SH-SY5Y (cell line): ENCODE measurements around the gene LPIN3.

Source experiments
- GATA2 ChIP-seq: IDR thresholded peaks from 2 replicates; pipeline ENCODE4 v1.6.1; 2011; ENCODE audit warnings: mild to moderate bottlenecking, low read depth, low read length
- GATA3 ChIP-seq: IDR thresholded peaks from 2 replicates; pipeline ENCODE4 v1.6.1; 2011; ENCODE audit warnings: low read depth, mild to moderate bottlenecking, low read length, moderate library complexity

DNA sequence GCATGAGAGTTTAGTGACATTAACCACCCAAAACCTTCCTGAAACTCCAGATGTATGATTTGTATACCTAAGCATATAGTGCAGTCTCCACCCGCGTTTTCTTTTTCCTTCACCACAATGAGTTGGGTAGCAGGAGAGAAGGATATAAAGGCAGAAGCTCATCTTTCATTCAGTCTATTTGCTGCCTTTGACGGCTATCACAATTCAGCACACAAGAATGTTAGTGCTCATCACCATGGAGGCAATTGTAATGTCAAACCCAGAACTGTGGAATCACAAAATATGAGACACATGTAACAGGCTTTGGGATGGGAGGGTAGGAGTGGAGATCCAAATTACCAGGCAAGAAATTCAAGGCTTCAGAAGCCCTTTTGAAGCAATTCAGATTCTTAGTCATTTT, 40.7 kb upstream of the LPIN3 start:
- TF ChIP-seq GATA2 (no peak), GATA3 (no peak)
